ENCODE results near the gene ALAD.

DNA sequence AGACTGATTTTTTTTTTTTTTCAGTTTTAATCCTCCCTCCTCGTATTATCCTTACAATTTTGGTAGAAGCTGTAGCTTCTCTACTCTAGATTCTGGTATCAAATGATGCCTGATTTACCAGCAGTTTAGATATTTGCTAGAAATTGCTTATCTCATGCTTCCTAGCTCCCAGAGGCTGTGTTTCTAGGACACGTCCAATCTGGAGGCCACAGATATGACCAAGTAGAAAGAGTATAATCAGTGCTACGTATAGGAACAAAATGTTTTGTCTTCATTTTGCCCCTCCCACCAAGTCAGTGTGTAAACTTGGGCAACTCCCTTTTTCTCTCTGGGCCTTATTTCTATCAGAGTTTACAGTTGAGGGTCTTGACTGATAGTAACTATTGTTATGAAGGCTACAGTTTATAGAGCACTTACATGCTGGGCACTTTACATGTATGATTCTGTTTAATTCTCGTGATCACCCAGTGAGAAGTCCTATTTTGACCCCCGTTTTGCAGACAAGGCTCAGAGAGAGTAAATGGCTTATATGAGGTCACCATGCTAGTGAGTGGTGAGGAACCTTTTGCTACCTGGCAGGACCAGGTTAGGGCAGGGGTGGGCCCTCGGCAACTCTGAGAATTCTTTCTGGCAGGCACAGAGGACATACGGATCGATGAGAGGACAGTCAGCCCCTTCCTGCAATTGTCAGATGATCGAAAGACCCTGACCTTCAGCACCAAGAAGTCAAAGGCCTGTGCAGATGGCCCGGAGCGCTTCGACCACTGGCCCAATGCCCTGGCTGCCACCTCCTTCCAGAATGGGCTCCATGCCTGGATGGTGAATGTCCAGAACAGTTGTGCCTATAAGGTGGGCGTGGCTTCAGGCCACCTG, 31.9 kb downstream of the ALAD start:
- TF ChIP-seq, protein P1, sequence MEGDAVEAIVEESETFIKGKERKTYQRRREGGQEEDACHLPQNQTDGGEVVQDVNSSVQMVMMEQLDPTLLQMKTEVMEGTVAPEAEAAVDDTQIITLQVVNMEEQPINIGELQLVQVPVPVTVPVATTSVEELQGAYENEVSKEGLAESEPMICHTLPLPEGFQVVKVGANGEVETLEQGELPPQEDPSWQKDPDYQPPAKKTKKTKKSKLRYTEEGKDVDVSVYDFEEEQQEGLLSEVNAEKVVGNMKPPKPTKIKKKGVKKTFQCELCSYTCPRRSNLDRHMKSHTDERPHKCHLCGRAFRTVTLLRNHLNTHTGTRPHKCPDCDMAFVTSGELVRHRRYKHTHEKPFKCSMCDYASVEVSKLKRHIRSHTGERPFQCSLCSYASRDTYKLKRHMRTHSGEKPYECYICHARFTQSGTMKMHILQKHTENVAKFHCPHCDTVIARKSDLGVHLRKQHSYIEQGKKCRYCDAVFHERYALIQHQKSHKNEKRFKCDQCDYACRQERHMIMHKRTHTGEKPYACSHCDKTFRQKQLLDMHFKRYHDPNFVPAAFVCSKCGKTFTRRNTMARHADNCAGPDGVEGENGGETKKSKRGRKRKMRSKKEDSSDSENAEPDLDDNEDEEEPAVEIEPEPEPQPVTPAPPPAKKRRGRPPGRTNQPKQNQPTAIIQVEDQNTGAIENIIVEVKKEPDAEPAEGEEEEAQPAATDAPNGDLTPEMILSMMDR (IDR thresholded peaks at IDR 0.05): no peak
- no peak for TF ChIP-seq POLR2A (IDR thresholded peaks at IDR 0.05)
